Tibial artery (tissue), 4 donors: ENCODE measurements around the gene MAMDC2.

ENCODE experiments used
- DNase-seq, 2 donors: peaks; one replicate each; pipeline ENCODE4 v3.0.0-alpha.2; 2019
- H3K27ac ChIP-seq, 2 donors: fragments of 200-600 bp; sonication (generic) in 1 of 2; 1 replicate in 1 of 2; 2 replicates in 1 of 2; pipeline ENCODE4 v1.5.1; 2018 to 2019; ENCODE audit warnings: mild to moderate bottlenecking in 1 of 2
- H3K27me3 ChIP-seq, 2 donors: fragments of 200-600 bp; sonication (generic) in 1 of 2; one replicate each; pipeline versions ENCODE4 v1.5.1 to v1.6.0; 2016 to 2019
- H3K36me3 ChIP-seq, 3 donors: fragments of 200-600 bp; sonication (generic) in 2 of 3; one replicate each; pipeline ENCODE4 v1.5.1; 2016 to 2019; ENCODE audit warnings: mild to moderate bottlenecking in 2 of 3
- H3K4me1 ChIP-seq, 4 donors: fragments of 200-600 bp; sonication (generic) in 2 of 4; 1 replicate in 3 of 4; 2 replicates in 1 of 4; pipeline ENCODE4 v1.5.1; 2016 to 2019
- H3K4me3 ChIP-seq, 2 donors: fragments of 200-600 bp; sonication (generic) in 1 of 2; 1 replicate in 1 of 2; 2 replicates in 1 of 2; pipeline ENCODE4 v1.5.1; 2018 to 2019; ENCODE audit warnings: mild to moderate bottlenecking in 2 of 2
- H3K9me3 ChIP-seq, 3 donors: fragments of 200-600 bp; sonication (generic) in 1 of 3; one replicate each; pipeline ENCODE4 v1.5.1; 2016 to 2019
- CTCF ChIP-seq, 2 experiments: fragments of 200-600 bp in 1 of 2; fragments of 450-650 bp in 1 of 2; IDR thresholded peaks; one replicate each; pipeline ENCODE4 v1.5.1; 2017 to 2019; ENCODE audit warnings: antibody characterized with exemption in 2 of 2, mild to moderate bottlenecking in 1 of 2, moderate library complexity in 1 of 2
- intact Hi-C: fragments of 100-400 bp; cut with DNase I; formaldehyde crosslinking; loops from one replicate; pipeline ENCODE4 v1.15.0; 2023; ENCODE audit warnings: low total_unique reads

The MAMDC2 gene

GRCh38 chr9:70043689-70044489 lies at the start of gene MAMDC2:
TSS of gene MAMDC2 (plus strand) at chr9:70043848. CDS start at chr9:70044198, 350 bp downstream.
- no peaks in the 10 kb centered on the region for H3K9me3 ChIP-seq
- intact Hi-C loops = loop anchor here (2.0 to 10.0 kb wide), 3 partner anchors 69 to 561 kb away; no protein-coding TSS in a partner anchor
- peak; percentile 77 to 84 for DNase-seq

GRCh38 chr9:69995846-69996245 lies 47.8 kb upstream of the MAMDC2 start:
- no peak for TF ChIP-seq CTCF (IDR thresholded peaks at IDR 0.05)
- Histone ChIP-seq H3K9me3 (no peaks in the 10 kb centered on the region), H3K27ac (peak overlapping the region in 1 of 2 donors; percentile 2), H3K36me3 (no peaks in the 10 kb centered on the region), H3K27me3 (no peaks in the 10 kb centered on the region), H3K4me1 (peaks cover 0 to 17% (median 4%) of the 10 kb centered on the region in 4 donors), H3K4me3 (no peak overlapping the region)
- intact Hi-C loops = no loop called here
- DNase-seq = no peak

More at GRCh38 chr9:70043689-70044489, at the start of gene MAMDC2:
- Histone ChIP-seq H3K27ac (peak within 1 kb of the TSS; percentile 86 to 89), H3K4me3 (peak within 1 kb of the TSS; percentile 77 to 82), H3K27me3 (no peaks in the 10 kb centered on the region), H3K36me3 (no peaks in the 10 kb centered on the region), H3K4me1 (peaks cover 0 to 58% (median 41%) of the 10 kb centered on the region in 4 donors)
- no peak for TF ChIP-seq CTCF (IDR thresholded peaks at IDR 0.05)

GRCh38 chr9:69996967-69997366 lies 46.7 kb upstream of the MAMDC2 start:
- no peak for DNase-seq
- no peak overlapping the region for H3K4me3 ChIP-seq
- H3K4me1 ChIP-seq = peaks cover 0 to 17% (median 4%) of the 10 kb centered on the region in 4 donors
- no peaks in the 10 kb centered on the region for H3K36me3 ChIP-seq
- H3K9me3 ChIP-seq = no peaks in the 10 kb centered on the region
- H3K27me3 ChIP-seq = no peaks in the 10 kb centered on the region
- TF ChIP-seq CTCF (IDR thresholded peaks at IDR 0.05) = no peak
- intact Hi-C loops = no loop called here
- H3K27ac ChIP-seq = peak overlapping the region; percentile 50 to 58

- Histone ChIP-seq H3K27ac (peak overlapping the region; percentile 50 to 58), H3K4me1 (peaks cover 0 to 17% (median 4%) of the 10 kb centered on the region in 4 donors), H3K4me3 (no peak overlapping the region), H3K36me3 (no peaks in the 10 kb centered on the region), H3K9me3 (no peaks in the 10 kb centered on the region), H3K27me3 (no peaks in the 10 kb centered on the region)
- TF ChIP-seq CTCF (IDR thresholded peaks at IDR 0.05) = no peak
- no peak for DNase-seq
- intact Hi-C loops = no loop called here
These were observed 46.1 kb upstream of the MAMDC2 start for GRCh38 chr9:69997524-69997923.

- H3K27ac ChIP-seq = no peak overlapping the region
- no peaks in the 10 kb centered on the region for H3K9me3 ChIP-seq
- DNase-seq = peak in 1 of 2 donors; percentile 40
- intact Hi-C loops = no loop called here
- no peaks in the 10 kb centered on the region for H3K27me3 ChIP-seq
- peaks cover 0 to 17% (median 4%) of the 10 kb centered on the region in 4 donors for H3K4me1 ChIP-seq
- no peaks in the 10 kb centered on the region for H3K36me3 ChIP-seq
- H3K4me3 ChIP-seq = no peak overlapping the region
- TF ChIP-seq CTCF (IDR thresholded peaks at IDR 0.05) = no peak
These were observed 44.3 kb upstream of the MAMDC2 start for GRCh38 chr9:69999315-69999714.
